Effector CD8-positive, alpha-beta T cell (primary cell): Measurements from ENCODE around the gene SMIM36.
"Not testable (repeated sequence)": the region's sequence is repeated elsewhere in the genome, so short reads cannot be mapped to it uniquely, and the experiment has no call there.

ENCODE experiments used
- DNase-seq: peaks from one replicate; lab custom pipeline; 2025; lab: John Stamatoyannopoulos, UW

The SMIM36 gene

DNA sequence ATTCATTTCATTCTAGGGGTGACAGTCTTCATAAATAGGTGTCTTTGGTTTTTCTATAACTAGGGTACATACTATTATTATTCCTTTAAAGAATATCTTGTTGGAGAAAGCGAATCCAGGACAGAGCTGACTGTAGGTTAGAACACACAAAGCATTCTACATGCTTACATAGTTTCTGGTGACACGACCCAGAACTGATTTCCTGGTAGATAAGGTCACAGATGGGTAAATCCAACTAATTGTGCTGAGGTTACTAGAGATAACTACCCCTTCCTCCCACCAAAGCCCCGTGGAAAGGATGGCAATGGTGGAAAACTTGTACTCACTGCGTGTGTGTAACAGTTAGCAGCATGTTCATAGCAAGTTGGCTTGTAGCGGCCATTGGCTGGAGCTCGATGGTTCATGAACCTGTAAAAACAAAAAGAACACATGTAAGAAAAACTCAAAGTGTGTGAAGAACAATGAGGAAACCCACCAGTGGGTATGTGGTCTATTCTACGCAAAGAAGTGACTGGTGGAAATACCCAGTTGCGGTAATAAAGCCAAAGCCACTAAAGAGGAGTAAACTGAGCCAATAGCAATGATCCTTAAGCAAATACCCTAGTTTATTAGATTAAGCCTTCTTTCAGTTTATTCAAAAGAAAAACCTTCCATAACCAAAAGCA lies 97.3 kb downstream of the SMIM36 start:
- no peak for DNase-seq

DNA sequence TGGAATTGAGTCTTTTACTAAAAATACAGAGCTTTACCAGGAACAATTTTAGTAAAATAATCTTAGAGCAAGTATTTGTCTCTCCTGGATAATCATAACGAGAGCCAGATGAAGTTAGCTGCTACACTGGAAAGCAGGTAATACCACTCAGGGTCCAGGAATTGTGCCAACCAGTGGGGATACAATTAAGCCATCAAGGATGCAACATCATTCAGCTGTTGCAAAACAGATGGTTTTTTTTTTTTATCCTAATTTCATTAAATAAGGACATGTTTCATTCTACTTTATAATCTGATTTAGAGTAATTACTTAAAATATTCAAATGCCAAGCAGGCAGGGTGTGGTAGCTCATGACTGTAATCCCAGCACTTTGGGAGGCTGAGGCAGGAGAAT lies 99.8 kb downstream of the SMIM36 start:
- no peak for DNase-seq

DNA sequence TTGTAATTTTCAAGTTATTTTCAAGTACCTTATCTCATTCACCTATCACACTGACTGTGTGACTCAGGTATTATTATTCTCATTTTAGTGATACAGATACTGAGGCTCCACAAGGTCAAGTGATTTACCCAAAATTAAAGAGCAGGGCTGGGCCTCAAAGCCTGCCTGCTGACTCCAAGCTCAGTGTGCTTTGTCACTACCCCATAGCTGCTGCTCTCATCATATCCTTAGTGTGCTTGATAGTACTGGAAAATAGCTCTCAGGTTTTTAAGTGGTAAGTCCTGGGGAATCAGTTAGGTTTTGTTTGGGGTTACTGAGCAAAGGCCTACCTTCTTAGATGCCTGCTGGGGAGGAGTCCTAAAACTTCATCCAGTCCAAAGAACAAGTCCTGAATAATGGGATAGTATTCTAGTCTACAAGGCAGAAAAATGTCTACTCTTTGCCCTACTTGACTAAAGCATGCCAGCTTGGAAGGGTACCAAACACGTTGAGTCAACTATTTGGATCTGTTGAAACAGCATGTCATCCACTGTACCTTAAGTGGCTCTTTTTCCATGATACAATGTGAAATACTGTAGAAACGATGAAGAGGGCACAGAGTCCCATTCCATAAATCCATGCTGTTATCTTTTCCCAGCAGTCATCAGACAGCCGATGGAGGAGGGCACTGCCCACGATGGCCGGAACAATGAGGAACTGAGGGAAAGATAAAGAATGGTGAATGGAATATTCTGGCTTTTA lies 100.4 kb downstream of the SMIM36 start:
- DNase-seq: no peak

DNA sequence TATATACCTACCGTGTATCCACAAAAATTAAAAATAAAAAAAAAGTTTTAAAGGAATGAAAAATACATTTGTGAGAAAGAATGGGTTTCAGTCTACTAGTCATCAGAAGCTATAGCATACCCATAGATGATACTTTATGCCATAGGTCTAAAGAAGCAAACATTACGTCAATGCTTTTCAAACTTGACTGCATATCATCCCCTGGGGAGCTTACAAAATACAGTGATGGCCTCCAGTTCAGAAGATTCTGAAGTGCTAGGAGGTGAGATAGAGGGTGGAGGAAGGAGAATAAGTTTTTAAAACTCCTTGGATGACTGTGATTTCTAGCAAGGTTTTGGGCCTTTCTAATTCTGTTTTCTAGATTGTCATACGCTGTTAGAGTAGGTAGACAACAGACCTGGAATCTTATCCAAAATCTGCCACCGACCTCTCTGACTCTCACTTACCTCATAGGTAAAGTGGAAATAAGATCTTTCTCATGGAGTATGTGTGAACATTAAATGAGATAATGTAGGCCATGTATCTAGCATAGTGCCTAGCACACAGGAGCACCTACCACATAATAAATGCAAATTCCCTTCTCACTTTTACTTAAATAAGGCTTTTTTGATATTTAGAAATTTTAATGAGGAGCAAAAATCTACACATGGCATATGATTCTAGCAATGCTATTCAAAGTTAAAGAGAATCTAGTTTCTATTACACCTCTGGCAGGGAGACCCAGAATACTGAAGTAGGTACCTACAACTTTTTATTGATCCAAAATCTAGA lies 102.0 kb downstream of the SMIM36 start:
- no peak for DNase-seq

DNA sequence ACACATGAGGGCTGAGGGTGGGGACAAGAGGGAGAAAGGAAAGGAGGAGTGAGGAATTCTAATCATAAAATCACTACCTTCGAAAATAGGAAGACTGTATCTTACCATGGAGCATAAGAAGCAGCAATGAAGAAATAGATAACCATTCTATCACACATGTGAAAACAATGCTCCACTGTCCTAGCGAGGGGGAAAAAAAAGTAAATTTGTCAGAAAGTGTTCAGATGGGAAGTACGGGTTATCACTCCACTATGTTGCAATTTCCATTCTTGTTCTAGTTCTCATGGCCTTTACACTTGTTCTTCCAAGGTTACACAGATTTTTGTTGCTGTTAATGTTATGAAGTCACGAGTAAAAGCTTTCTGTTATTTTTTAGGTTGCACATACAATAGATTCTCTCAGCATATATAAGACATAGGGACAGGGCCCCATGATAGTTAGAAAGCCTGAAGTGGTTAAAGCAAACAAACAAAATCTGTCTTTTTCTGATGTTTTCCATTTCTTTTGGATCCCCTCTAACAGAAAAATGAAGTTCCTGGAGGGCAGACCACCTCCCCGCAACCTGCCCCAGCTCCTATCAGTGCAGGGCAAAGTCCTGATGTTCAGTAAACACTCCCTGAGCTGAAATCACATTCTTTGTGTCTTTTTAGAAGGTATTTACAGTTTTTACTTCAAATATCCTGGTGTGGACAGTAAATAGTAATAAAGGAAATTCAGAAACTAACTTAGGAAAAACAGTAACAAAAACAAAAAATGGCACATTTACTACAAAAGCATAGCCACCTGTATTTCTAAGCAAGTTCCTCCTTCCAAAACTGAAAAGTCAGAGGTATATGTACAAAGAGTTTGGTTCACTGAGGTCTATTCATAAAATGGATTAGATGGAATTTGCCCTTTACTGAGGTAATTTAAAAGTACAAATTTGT lies 103.3 kb downstream of the SMIM36 start:
- no peak for DNase-seq

DNA sequence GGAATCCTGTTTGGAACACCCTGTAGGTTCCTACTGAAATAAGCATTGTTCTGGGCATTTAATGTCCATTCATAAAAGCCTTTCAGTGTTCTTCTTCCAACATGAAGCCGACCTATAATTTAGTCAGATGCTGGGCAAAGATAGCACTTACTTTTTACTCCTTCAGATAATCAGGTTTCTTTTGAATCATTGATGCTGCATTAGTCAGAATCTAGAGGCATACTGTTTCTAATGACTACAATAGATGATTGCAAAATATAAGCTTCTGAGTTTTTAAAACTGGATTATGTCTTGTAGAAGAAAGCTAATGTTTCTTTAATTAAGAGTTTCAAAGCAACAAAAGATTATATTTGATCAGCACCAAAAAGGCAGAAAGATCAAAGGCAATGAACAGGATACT lies 105.7 kb downstream of the SMIM36 start:
- DNase-seq: no peak

DNA sequence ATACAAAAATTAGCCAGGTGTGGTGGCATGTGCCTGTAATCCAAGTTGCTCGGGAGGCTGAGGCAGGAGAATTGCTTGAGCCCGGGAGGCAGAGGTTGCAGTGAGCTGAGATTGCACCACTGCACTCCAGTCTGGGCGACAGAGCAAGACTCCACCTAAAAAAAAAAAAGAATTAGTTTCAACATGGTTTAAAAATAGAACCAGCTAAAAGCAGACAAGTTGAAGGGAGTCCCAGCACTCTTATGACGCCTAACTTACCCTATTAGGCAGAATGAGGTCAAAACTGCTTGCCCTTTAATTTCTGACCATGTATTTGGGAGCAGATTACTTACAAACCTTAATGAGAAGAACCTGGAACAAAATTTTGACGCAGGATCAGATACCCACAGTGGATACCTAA lies 107.1 kb downstream of the SMIM36 start:
- DNase-seq: not testable (repeated sequence)

DNA sequence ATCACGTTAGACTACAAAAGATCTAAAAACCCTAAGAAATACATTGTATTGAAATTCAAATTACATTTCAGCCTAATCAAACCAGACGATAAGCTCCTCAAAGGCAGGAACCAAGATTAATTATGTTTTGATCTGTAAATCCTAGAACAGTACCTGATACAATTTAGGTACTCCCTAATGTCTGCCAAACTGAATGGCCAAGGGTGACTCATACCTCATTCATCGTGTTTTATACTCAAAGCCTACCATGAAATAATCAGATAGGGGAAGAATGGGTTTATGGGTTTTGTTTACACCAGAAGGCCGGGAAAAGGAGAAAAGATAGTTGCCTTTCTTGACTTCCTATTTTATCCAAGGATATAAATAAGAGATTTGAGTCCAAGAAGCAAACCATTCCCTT lies 108.9 kb downstream of the SMIM36 start:
- DNase-seq: no peak
